Right atrium auricular region (tissue), 2 donors: ENCODE results near the gene SYNGR4. TPM values are rescaled to one million over a fixed set of nuclear protein-coding genes. Genes with fewer than 3 reads are reported as not detected.

Experiments
- DNase-seq: peaks from one replicate; pipeline ENCODE4 v3.0.0-alpha.2; 2019; ENCODE audit warnings: low spot score
- H3K27ac ChIP-seq, 2 donors: fragments of 200-600 bp; sonication (generic); 1 replicate in 1 of 2; 2 replicates in 1 of 2; pipeline ENCODE4 v1.5.1; 2016 to 2019
- H3K27me3 ChIP-seq, 2 donors: fragments of 200-600 bp; sonication (generic); one replicate each; pipeline versions ENCODE4 v1.5.1 to v1.6.0; 2017 to 2019
- H3K36me3 ChIP-seq: fragments of 200-600 bp; sonication (generic); one replicate; pipeline ENCODE4 v1.5.1; 2016
- H3K4me1 ChIP-seq, 2 donors: fragments of 200-600 bp; sonication (generic); one replicate each; pipeline versions ENCODE4 v1.5.1 to v1.6.0; 2017 to 2019
- H3K4me3 ChIP-seq, 2 donors: fragments of 200-600 bp; sonication (generic); 1 replicate in 1 of 2; 2 replicates in 1 of 2; pipeline ENCODE4 v1.5.1; 2017 to 2019; ENCODE audit warnings: mild to moderate bottlenecking in 1 of 2, moderate library complexity in 1 of 2
- H3K9me3 ChIP-seq, 2 donors: fragments of 200-600 bp; sonication (generic); one replicate each; pipeline ENCODE4 v1.5.1; 2019
- total RNA-seq, 2 donors: library from RNA; depleted of rRNA; stranded (reverse); fragments of >200 nt; gene quantifications; one replicate each; pipeline ENCODE4 v1.1.0, GENCODE V29; 2016
- TF ChIP-seq, protein P1 (sequence below), 2 donors: fragments of 200-600 bp; sonication (generic); IDR thresholded peaks; one replicate each; pipeline ENCODE4 v1.5.1; 2019; ENCODE audit warnings: antibody characterized with exemption in 2 of 2

SYNGR4 gene
- total RNA-seq, 2 donors from 2014 or later = not detected

DNA sequence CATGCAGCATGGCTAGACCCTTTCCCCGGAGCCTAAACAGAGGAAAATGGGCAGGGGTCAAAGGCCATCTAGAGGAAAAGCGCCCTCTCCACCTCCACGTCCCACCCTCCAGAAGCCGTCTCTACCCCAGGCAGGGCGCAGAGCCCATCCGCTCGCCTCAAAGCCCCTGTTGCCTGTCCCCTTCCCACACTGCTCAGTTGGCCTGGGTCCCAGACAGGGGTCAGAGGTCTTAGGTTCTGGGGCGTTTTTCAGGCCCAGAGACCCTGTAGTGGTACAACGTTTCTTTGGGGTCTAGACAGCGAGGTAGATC, 712 bp upstream of the SYNGR4 start:
- no peaks in the 10 kb centered on the region for H3K36me3 ChIP-seq
- peak; percentile 58 for DNase-seq
- no peaks in the 10 kb centered on the region for H3K27me3 ChIP-seq
- no peaks in the 10 kb centered on the region for H3K9me3 ChIP-seq
- peak overlapping the region; percentile 50 to 74 for H3K4me3 ChIP-seq
- peak overlapping the region; percentile 98 to 99 for H3K27ac ChIP-seq
- H3K4me1 ChIP-seq = peaks cover 0 to 6% of the 10 kb centered on the region in 2 donors
- TF ChIP-seq, protein P1, sequence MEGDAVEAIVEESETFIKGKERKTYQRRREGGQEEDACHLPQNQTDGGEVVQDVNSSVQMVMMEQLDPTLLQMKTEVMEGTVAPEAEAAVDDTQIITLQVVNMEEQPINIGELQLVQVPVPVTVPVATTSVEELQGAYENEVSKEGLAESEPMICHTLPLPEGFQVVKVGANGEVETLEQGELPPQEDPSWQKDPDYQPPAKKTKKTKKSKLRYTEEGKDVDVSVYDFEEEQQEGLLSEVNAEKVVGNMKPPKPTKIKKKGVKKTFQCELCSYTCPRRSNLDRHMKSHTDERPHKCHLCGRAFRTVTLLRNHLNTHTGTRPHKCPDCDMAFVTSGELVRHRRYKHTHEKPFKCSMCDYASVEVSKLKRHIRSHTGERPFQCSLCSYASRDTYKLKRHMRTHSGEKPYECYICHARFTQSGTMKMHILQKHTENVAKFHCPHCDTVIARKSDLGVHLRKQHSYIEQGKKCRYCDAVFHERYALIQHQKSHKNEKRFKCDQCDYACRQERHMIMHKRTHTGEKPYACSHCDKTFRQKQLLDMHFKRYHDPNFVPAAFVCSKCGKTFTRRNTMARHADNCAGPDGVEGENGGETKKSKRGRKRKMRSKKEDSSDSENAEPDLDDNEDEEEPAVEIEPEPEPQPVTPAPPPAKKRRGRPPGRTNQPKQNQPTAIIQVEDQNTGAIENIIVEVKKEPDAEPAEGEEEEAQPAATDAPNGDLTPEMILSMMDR (IDR thresholded peaks at IDR 0.05) = no peak

DNA sequence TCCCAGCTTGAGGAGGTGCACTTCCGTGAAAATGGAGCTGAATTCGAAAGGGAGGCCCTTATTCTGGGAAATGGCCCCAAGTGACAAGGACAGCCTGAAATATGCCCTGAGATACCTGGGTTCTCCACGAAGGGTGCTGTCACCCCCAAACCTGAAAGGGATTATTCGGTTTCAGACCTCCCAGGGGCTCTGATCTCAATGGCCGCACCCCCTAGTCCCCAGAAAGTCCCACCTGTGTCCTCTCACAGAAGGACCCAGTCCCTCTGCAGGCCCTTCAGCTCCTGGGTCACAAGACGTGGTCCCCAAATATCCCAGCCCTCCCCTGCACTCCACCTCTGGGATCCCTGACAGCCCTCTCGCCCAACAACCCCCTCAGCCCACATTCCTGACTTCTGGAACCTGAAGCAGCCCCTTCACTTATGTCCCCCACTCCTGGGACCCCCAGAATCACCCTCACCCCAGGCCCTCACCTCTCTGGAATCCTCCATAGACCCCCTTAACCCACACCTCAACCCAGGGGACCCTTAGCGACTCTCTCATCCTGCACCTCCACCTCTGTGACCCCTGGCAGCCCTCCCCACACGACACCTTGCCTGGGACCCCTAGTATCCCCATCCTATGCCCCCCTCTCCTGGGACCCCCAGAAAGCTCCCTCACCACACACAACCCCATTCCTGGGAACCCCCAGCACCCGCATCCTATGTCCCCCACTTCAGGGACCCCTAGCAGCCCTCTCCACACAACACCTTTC, 606 bp downstream of the SYNGR4 start:
- Histone ChIP-seq H3K9me3 (no peaks in the 10 kb centered on the region), H3K27ac (peak overlapping the region; percentile 98 to 99), H3K36me3 (no peaks in the 10 kb centered on the region), H3K4me3 (peak overlapping the region; percentile 7 to 74), H3K27me3 (no peaks in the 10 kb centered on the region), H3K4me1 (peaks cover 0 to 6% of the 10 kb centered on the region in 2 donors)
- TF ChIP-seq, protein P1 (IDR thresholded peaks at IDR 0.05) = no peak
- no peak for DNase-seq

DNA sequence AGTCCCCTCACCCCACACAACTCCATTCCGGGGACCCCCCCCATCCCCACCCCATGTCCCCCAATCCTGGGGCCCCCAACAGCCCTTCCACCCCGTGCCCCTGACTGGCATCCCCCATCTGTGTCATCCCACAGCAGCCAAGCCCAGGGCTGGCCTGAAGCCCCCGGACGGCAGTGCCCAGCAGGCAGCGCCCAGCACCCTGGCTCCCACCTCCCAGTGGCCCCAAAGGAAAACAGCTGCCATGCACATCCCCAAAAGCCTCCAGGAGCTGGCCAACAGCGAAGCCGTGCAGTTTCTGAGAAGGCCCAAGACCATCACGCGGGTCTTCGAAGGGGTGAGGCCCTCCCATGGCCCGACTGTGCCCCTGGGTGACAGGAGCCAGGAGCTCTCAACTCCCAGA, 1.4 kb downstream of the SYNGR4 start:
- Histone ChIP-seq H3K27me3 (no peaks in the 10 kb centered on the region), H3K4me3 (no peak overlapping the region), H3K4me1 (peaks cover 0 to 6% of the 10 kb centered on the region in 2 donors), H3K27ac (no peak overlapping the region), H3K9me3 (no peaks in the 10 kb centered on the region), H3K36me3 (no peaks in the 10 kb centered on the region)
- TF ChIP-seq, protein P1 (IDR thresholded peaks at IDR 0.05) = no peak
- no peak for DNase-seq

DNA sequence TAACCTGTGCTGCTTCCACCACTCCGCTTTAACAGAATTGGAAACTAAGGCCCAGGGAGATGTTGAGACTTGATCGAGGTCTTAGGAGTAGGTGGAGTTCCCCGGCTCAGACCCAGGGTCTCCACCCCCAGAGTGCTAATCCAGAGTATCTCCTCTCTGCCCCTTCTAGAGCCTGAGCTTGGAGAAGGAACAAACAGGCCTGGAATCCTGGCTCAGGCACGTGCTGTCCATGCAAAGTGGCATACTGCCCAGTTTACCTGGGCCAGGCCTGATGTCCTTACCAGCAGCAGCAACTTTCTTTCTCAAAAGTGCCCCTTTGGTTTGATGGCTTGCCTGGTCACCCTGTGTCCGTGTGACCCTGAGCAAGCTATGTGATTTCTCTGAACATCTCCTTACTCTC, 3.7 kb downstream of the SYNGR4 start:
- H3K36me3 ChIP-seq = no peaks in the 10 kb centered on the region
- H3K27ac ChIP-seq = no peak overlapping the region
- TF ChIP-seq, protein P1 (IDR thresholded peaks at IDR 0.05) = no peak
- H3K4me1 ChIP-seq = peaks cover 0 to 6% of the 10 kb centered on the region in 2 donors
- H3K4me3 ChIP-seq = no peak overlapping the region
- no peaks in the 10 kb centered on the region for H3K9me3 ChIP-seq
- no peaks in the 10 kb centered on the region for H3K27me3 ChIP-seq
- DNase-seq = no peak

DNA sequence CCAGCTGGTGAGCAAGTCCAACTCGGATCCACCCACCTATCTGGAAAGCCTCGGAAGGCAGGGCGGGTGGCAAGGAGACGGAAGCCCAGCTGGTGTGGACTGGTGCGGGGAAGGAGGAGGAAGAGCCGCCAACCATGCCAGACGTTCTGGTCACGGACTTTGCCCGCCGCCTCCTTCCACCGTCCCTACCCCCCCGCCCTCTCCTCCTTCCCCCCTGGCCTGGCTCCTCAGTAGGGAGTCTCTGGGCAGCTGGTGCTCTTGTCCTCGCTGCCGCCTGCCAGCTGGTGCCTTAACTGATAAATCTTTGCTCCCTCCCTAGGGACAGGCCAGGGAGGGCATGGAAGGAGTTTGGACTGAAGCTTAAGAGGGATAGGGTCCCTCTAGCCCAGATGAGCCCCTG, 4.8 kb downstream of the SYNGR4 start:
- Histone ChIP-seq H3K27me3 (no peaks in the 10 kb centered on the region), H3K9me3 (no peaks in the 10 kb centered on the region), H3K36me3 (no peaks in the 10 kb centered on the region), H3K27ac (no peak overlapping the region), H3K4me3 (no peak overlapping the region), H3K4me1 (peaks cover 0 to 6% of the 10 kb centered on the region in 2 donors)
- TF ChIP-seq, protein P1 (IDR thresholded peaks at IDR 0.05) = no peak
- no peak for DNase-seq

DNA sequence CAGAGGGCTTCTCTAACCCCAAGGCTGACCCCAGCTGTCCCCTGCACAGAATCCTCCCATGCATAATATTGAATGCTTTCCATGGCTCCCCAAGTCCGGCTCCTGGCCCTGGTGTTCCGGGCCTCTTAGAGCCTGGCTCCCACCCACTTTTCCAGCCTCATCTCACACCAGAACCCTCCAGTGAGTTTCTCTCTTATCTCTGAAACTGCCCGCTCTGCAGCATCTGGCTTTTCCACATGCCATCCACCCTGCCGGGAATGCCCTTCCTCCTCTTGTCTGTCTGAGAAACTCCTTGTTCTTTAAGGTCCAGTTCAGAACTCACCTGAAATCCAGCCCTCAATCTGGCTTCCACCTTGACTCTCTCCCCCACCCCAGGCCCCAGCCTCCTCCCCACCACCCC, 6.8 kb downstream of the SYNGR4 start:
- Histone ChIP-seq H3K27ac (no peak overlapping the region), H3K4me1 (no peaks in the 10 kb centered on the region), H3K9me3 (no peaks in the 10 kb centered on the region), H3K36me3 (no peaks in the 10 kb centered on the region), H3K4me3 (no peak overlapping the region), H3K27me3 (no peaks in the 10 kb centered on the region)
- DNase-seq = no peak
- TF ChIP-seq, protein P1 (IDR thresholded peaks at IDR 0.05) = no peak
